Stimulated activated CD4-positive, alpha-beta T cell treated with anti-CD3 and anti-CD28 coated beads, TNF-alpha, amount 100 ng/mL, for 24 hours (primary cell): ENCODE data around the gene SP5.
"Not testable (repeated sequence)": the region's sequence is repeated elsewhere in the genome, so short reads cannot be mapped to it uniquely, and the experiment has no call there.

Experiments
- DNase-seq, 3 experiments: peaks; one replicate each; pipeline ENCODE4 v3.0.0-alpha.2; 2020; ENCODE audit warnings: low read depth in 3 of 3

SP5 gene

GRCh38 chr2:170711196-170711773 is 3.9 kb upstream of the SP5 start:
- DNase-seq: no peak

DNA sequence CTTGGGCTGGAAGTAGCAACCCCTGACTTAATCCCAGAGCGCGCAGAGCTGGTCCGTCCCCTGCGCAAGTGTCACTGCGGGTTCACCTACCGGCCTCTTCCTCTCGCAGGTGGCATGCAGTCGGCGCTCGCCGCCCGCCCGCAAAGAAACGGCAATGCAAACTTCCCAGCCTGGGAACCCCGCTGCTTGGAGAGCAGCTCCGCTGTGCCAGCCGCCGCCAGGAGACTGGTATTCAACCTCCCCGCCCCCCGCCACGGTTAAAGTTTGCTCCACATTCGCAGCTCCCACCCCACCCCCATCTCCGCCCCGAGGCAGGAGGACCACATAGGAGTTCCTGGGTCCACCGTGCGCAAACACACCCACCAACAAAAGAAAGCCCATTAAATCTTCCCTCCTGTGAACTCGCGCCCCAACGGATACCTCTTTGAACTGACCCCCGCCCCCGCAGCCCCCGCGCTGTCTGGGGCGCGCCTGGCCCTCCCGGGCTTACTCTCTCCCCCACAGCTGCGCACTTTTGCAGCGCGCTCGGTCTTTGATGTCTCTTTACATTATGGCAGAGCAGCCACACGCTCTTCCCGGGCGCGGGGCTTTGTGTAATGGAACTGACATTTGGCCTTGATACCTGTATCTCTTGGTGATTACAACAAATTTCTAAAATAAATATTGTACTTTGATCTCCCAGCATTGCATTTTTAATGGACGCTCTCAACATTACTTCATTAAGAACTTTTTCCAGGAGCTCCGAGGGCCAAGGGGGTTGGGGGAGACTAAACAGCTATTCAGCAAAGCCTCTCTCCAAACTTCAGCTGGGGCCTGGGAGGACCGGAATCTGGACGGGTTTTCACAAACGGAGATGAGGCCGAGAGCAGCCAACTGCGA is 3.1 kb upstream of the SP5 start:
- DNase-seq: peak in 1 of 3 experiments; percentile 9

- DNase-seq: no peak
These were observed 2.2 kb upstream of the SP5 start for GRCh38 chr2:170712653-170713542.

DNA sequence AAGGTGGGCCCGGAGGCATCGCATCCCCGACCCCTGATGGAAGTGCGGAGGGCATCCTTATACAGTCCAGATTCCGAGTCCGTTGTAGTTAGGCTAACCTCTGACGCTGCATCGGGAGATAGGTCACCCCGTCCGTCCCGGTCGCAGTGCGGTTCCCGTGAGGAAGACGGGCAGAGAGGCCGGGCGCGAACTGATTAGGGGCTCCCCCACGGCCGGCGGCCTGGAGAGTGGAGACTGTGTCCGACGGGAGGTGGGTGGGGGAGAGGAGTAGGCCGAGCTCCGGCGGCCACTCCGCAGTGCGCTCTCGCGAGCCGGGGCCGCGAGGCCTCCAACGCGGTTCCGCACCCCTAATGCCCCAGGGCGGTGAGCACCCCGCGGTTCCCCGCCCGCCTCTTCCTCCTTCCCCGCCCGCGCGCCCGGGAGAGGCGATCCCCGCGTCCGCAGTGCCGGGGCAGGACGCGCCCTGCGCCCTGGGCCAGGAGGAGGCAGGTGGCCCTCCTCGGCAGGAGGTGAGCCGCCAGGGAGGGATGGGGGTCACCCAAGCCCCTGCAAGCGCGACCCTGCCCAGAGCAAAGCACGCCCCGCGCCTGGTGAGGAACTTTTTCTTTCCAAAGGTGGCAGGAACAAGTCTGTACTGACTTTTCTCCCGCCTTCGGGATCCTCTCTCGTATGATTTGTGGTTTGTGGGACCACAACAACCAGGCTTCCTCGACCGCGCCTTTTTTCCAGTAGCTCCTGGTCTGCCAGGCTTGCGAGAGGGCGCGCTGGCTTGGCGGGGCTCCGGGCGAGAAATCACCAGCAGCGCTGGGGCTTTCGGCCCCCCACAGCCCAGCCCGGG is 1.4 kb upstream of the SP5 start:
- peak in 1 of 3 experiments; percentile 10 for DNase-seq

- peak in 1 of 3 experiments; percentile 2 for DNase-seq
These were observed 616 bp upstream of the SP5 start for GRCh38 chr2:170714381-170715061.

DNA sequence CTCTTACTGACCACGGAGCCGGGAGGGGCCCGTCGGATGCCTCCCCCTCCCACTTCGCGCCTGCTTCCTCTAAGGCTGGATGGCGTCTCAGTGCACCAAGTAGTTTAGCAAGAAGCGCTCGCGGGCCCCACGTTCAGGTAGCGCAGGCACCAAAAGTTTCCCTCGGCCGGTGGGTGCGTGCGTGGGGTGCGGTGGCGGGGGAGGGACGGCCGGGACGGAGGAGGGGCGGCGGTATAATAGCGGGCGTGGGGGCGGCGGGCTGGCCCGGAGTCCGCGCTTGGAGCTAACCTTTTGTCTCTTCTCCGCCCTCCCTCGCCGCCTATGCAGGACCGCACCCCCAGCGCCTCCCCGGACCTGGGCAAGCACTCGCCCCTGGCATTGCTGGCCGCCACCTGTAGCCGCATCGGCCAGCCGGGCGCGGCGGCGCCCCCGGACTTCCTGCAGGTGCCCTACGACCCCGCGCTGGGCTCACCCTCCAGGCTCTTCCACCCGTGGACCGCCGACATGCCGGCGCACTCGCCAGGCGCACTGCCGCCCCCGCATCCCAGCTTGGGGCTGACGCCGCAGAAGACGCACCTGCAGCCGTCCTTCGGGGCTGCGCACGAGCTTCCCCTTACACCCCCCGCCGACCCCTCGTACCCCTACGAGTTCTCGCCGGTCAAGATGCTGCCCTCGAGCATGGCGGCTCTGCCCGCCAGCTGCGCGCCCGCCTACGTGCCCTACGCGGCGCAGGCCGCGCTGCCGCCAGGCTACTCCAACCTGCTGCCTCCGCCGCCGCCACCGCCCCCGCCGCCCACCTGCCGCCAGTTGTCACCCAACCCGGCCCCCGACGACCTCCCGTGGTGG is 1.0 kb downstream of the SP5 start:
- DNase-seq: no peak

DNA sequence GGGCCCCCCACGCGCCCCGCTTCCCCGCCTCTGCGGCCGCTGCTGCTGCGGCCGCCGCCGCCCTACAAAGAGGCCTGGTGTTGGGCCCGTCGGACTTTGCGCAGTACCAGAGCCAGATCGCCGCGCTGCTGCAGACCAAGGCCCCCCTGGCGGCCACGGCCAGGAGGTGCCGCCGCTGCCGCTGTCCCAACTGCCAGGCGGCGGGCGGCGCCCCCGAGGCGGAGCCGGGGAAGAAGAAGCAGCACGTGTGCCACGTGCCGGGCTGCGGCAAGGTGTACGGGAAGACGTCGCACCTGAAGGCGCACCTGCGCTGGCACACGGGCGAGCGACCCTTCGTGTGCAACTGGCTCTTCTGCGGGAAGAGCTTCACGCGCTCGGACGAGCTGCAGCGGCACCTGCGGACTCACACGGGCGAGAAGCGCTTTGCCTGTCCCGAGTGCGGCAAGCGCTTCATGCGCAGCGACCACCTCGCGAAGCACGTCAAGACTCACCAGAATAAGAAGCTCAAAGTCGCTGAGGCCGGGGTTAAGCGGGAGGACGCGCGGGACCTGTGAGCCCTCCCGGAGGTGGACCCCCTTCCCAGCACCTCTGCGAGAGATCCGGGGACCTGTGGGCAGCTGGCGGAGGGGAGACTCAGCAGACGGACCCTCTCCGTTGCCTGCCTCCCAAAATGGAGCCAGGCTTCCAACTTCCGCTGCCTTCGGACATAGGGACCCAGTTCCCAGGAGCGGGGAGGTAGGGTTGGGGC is 1.9 kb downstream of the SP5 start:
- peak in 1 of 3 experiments; percentile 49 for DNase-seq

- DNase-seq: no peak
These were observed 2.4 kb downstream of the SP5 start for GRCh38 chr2:170717599-170717963.

DNA sequence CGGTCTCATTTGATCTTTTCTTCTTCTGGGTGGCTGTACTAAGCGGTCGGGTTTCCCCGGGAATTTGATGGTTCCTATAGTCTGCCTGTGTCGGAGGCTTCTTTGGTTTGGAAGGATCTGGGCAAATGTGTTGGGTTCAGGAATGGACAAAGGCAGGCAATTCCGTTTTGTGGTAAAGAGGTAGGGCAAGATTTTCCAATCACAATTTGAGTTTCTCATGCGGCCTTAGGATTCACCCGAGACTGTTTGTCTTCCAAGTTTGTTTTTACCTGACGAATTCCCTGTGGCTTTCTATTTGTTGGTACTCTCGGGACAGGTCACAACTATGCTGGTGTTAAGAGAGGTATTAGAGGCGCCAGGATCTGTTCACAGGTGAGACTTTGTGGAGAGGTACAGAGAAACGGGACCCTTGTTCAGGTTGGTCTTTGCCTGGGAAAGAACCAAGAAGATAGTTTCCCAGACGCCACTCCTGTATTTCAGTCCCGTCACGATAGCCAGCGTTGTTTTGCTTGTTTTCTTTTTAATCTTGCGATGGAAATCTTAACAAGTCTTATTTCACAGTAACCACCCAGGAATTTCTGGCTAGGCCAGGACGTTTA is 3.0 kb downstream of the SP5 start:
- no peak for DNase-seq

DNA sequence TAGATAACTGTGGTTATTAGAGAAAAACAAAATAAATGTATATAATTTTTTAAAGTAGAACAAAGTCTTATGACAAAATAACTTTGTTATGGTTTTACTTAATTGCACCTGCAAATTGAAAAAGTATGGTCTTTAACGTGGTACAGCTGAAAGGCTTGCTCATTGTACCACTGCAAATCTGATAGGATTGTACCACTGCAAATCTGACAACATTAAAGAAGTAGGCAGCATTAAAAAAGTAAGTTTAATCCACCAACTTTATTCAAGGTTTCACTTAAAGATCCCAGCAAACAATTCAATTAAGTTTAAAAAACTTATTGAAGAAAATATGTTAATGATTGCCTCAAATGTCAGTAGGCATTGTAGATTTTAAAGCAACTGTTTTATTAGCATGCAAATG is 4.7 kb downstream of the SP5 start:
- no peak for DNase-seq

DNA sequence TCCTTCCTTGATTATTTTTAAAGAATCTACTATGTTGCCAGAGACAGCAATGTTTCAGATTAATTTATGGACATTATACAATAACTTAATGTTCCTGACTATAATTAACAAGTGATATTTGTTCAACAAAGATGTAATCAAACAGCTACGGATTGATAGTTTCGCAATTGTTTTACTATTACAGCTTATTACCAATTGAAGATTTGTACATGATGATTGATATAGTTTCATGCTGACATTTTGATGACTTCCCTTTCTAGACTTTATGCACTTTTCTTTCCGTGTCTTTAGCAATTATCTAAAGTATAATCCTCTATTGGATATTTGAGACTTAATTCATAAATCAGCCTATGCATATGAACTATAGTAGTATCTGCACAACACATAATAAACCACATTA is 6.5 kb downstream of the SP5 start:
- no peak for DNase-seq

DNA sequence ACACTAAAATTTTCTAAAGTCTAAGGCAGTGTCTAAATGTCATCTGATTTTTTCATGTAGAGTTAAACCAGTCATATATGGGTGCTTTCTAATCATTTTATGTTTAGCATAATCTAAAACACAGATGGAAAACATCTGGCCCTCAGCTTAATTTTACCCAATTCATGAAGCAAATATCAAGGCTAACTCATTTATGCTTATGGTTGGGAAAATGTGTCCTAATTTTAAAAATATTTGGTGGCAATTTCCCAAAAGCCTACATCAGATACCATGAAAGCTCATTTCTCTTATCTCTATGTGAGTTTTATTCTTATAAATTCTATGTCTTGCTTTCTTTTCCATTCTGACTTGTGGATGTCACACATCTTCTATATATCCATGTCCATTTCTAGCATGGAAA is 7.2 kb downstream of the SP5 start:
- DNase-seq: no peak

- no peak for DNase-seq
These were observed 8.4 kb downstream of the SP5 start for GRCh38 chr2:170723446-170723958.

GRCh38 chr2:170733798-170734600 is 18.9 kb downstream of the SP5 start:
- no peak for DNase-seq

GRCh38 chr2:170734601-170735000 is 19.5 kb downstream of the SP5 start:
- not testable (repeated sequence) for DNase-seq

DNA sequence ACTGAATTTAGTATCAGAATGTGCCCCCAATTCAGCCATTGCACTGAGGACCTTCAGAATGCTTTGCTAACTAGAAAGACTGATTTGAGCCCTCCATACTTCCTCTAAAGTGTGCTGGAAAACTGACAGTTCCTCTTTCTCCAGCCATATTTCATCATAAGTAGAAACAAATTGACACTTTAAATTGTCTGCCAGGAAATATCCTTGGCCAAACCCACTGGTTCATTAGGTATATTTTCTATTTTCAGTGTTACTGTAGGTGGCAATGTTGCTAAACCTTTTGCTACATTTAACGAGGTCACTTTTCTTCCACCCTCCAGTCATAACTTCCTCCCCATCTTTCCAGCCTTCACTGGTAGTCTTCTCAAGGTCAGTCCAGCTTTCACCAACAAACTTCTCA is 21.5 kb downstream of the SP5 start:
- no peak for DNase-seq

- DNase-seq: no peak
These were observed 22.3 kb downstream of the SP5 start for GRCh38 chr2:170737406-170737805.

- no peak for DNase-seq
These were observed 22.7 kb downstream of the SP5 start for GRCh38 chr2:170737821-170738220.
